Effector memory CD8-positive, alpha-beta T cell (primary cell): ENCODE measurements around the gene SND1.
A peak's percentile ranks its signal among the peaks of the same experiment; 100 is the strongest.

ENCODE experiments used
- ATAC-seq: fragments of 150-1000 bp; cut with Tn5 transposase; replicated peaks from 2 replicates; pipeline ENCODE4 v1.10.0; 2021; ENCODE audit warnings: mild to moderate bottlenecking, moderate library complexity
- DNase-seq, 3 experiments: peaks; one replicate each; pipeline ENCODE4 v3.0.0; 2021
- H3K27ac Mint-ChIP-seq, 2 donors: one replicate each; pipeline ENCODE4 v1.8.0; 2022; ENCODE audit warnings: mild to moderate bottlenecking in 2 of 2, mixed read lengths in 2 of 2, moderate library complexity in 2 of 2
- H3K27me3 Mint-ChIP-seq, 2 donors: one replicate each; pipeline ENCODE4 v1.8.0; 2022; ENCODE audit warnings: mixed read lengths in 2 of 2
- H3K36me3 Mint-ChIP-seq: one replicate; pipeline ENCODE4 v1.8.0; 2022; ENCODE audit warnings: mild to moderate bottlenecking, moderate library complexity, mixed read lengths; ENCODE audit not compliant: insufficient read depth
- H3K4me1 Mint-ChIP-seq, 2 donors: one replicate each; pipeline ENCODE4 v1.8.0; 2022; ENCODE audit warnings: low read depth in 2 of 2, mixed read lengths in 2 of 2
- H3K4me3 Mint-ChIP-seq, 2 donors: one replicate each; pipeline ENCODE4 v1.8.0; 2022; ENCODE audit warnings: mild to moderate bottlenecking in 2 of 2, mixed read lengths in 2 of 2, moderate library complexity in 2 of 2
- H3K9me3 Mint-ChIP-seq, 2 donors: one replicate each; pipeline ENCODE4 v1.8.0; 2022; ENCODE audit warnings: mixed read lengths in 2 of 2

SND1 gene

GRCh38 chr7:128007303-128007680 lies 355.3 kb downstream of the SND1 start:
- Mint-ChIP-seq H3K4me1 (peaks cover 20% of the 10 kb centered on the region in 2 donors), H3K36me3 (peaks cover 10% of the 10 kb centered on the region), H3K9me3 (no peaks in the 10 kb centered on the region), H3K4me3 (no peak overlapping the region), H3K27me3 (no peaks in the 10 kb centered on the region), H3K27ac (no peak overlapping the region)
- ATAC-seq (no peak), DNase-seq (no peak)

GRCh38 chr7:128008141-128008540 lies 356.1 kb downstream of the SND1 start:
- peaks cover 10% of the 10 kb centered on the region for H3K36me3 Mint-ChIP-seq
- no peaks in the 10 kb centered on the region for H3K27me3 Mint-ChIP-seq
- H3K4me1 Mint-ChIP-seq, result peaks cover 14 to 17% of the 10 kb centered on the region in 2 donors
- H3K27ac Mint-ChIP-seq, result no peak overlapping the region
- H3K9me3 Mint-ChIP-seq, result no peaks in the 10 kb centered on the region
- H3K4me3 Mint-ChIP-seq, result no peak overlapping the region
- DNase-seq (no peak), ATAC-seq (no peak)

DNA sequence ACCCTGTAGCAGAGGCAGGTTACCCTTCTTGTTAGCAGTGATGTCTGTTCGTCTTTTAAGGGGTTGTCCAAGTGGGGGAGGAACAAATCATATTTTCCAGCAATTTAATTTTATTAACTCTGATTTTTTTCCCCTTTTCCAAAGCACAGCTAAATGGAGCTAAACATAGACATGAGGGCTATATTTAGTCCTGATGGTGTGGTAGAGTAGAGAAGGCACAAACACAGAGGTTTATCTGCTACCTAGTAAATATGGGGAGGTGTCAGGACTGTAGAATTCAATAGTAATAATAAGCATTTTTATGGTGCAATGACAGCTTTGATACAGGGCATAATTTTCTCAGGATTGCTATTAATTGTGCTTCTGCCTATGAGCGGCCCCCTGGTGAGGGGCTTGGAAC lies 356.8 kb downstream of the SND1 start:
- H3K9me3 Mint-ChIP-seq, result no peaks in the 10 kb centered on the region
- H3K27me3 Mint-ChIP-seq, result no peaks in the 10 kb centered on the region
- H3K27ac Mint-ChIP-seq, result no peak overlapping the region
- peaks cover 10% of the 10 kb centered on the region for H3K36me3 Mint-ChIP-seq
- H3K4me1 Mint-ChIP-seq, result peaks cover 8 to 11% of the 10 kb centered on the region in 2 donors
- H3K4me3 Mint-ChIP-seq, result no peak overlapping the region
- DNase-seq (no peak), ATAC-seq (no peak)

DNA sequence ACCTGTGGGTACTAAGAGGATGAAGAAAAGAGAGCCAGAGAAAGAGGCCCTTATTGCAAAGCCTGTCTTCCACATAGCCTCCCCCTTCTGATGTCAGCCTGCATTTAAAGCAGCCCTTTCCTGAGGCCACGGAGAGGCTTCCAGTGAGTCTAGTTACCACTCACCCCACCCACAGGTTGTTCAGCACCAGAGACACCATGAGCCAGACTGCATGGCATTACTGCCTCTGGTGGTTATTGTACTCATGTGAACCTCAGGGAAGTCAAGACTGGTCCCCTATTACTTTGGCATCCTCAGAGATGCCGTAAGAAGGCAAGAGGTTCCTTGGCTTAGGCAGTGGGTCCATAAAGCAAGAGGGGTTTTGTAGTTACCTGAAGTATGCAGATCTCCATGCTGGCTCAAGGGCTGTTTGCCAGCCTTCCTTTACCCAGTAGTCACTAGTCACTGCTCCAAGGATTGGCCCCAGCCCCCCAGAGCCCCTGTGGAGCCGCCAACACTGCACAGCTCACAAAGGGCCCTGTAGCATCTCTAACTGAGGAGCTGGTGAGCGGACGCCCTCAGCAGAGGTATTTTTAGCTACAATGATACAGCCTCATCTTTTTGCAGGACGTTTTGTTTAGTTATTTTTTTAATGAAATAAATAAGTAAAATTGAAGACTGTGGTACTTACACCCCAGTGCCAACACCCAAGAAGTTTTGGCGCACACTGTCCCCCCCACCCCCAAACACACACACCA lies 358.6 kb downstream of the SND1 start:
- no peak for ATAC-seq
- Mint-ChIP-seq H3K27ac (peak overlapping the region; percentile 24 to 29), H3K9me3 (no peaks in the 10 kb centered on the region), H3K4me3 (no peak overlapping the region), H3K27me3 (no peaks in the 10 kb centered on the region), H3K36me3 (peaks cover 11% of the 10 kb centered on the region), H3K4me1 (peaks cover 4 to 7% of the 10 kb centered on the region in 2 donors)
- no peak for DNase-seq

GRCh38 chr7:128011131-128011661 lies 359.2 kb downstream of the SND1 start:
- Mint-ChIP-seq H3K36me3 (peaks cover 14% of the 10 kb centered on the region), H3K27ac (peak overlapping the region in 1 of 2 donors; percentile 29), H3K4me3 (no peak overlapping the region), H3K4me1 (peaks cover 4 to 7% of the 10 kb centered on the region in 2 donors), H3K27me3 (no peaks in the 10 kb centered on the region), H3K9me3 (no peaks in the 10 kb centered on the region)
- no peak for DNase-seq
- ATAC-seq, result no peak

- Mint-ChIP-seq H3K36me3 (peaks cover 26% of the 10 kb centered on the region), H3K4me1 (peaks cover 4 to 5% of the 10 kb centered on the region in 2 donors), H3K27ac (peak overlapping the region in 1 of 2 donors; percentile 41), H3K27me3 (no peaks in the 10 kb centered on the region), H3K9me3 (no peaks in the 10 kb centered on the region), H3K4me3 (no peak overlapping the region)
- DNase-seq (no peak), ATAC-seq (no peak)
Measured at GRCh38 chr7:128014811-128015210, 362.8 kb downstream of the SND1 start.

- Mint-ChIP-seq H3K36me3 (peaks cover 18% of the 10 kb centered on the region), H3K9me3 (no peaks in the 10 kb centered on the region), H3K4me3 (no peak overlapping the region), H3K27me3 (no peaks in the 10 kb centered on the region), H3K27ac (no peak overlapping the region), H3K4me1 (peaks cover 3 to 11% of the 10 kb centered on the region in 2 donors)
- ATAC-seq (no peak), DNase-seq (no peak)
Measured at GRCh38 chr7:128017460-128017859, 365.5 kb downstream of the SND1 start.

- ATAC-seq (no peak), DNase-seq (no peak)
- Mint-ChIP-seq H3K27ac (no peak overlapping the region), H3K36me3 (peaks cover 18% of the 10 kb centered on the region), H3K9me3 (no peaks in the 10 kb centered on the region), H3K27me3 (no peaks in the 10 kb centered on the region), H3K4me3 (no peak overlapping the region), H3K4me1 (peaks cover 10 to 11% of the 10 kb centered on the region in 2 donors)
Measured at GRCh38 chr7:128017862-128018845, 366.2 kb downstream of the SND1 start.

DNA sequence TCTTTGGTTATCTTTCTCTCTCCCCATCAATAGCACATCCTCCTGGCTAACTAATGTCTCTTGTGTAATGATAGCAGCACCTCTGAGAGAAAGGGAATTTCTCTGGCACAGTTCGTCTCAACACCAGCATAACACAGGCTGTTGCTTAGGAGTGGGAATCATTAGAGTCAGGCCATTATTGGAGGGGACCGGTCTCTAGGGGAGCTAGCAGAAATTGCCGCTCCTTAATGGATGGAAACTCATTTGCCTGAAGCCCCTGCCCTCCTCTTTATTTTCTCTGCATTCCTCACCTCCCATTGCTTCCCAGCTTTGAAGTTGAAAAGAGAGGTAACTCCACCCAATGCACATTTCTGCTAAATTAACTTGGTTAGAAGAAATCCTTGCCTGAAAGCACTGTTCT lies 367.3 kb downstream of the SND1 start:
- no peaks in the 10 kb centered on the region for H3K9me3 Mint-ChIP-seq
- H3K27ac Mint-ChIP-seq, result no peak overlapping the region
- DNase-seq (no peak), ATAC-seq (no peak)
- H3K36me3 Mint-ChIP-seq, result peaks cover 16% of the 10 kb centered on the region
- no peaks in the 10 kb centered on the region for H3K27me3 Mint-ChIP-seq
- no peak overlapping the region for H3K4me3 Mint-ChIP-seq
- H3K4me1 Mint-ChIP-seq, result peaks cover 10 to 13% of the 10 kb centered on the region in 2 donors

- Mint-ChIP-seq H3K9me3 (no peaks in the 10 kb centered on the region), H3K4me1 (peaks cover 10 to 13% of the 10 kb centered on the region in 2 donors), H3K36me3 (peaks cover 15% of the 10 kb centered on the region), H3K27ac (no peak overlapping the region), H3K27me3 (no peaks in the 10 kb centered on the region), H3K4me3 (no peak overlapping the region)
- ATAC-seq (no peak), DNase-seq (no peak)
Measured at GRCh38 chr7:128020159-128020558, 368.2 kb downstream of the SND1 start.

- H3K36me3 Mint-ChIP-seq, result peaks cover 12% of the 10 kb centered on the region
- no peak for ATAC-seq
Measured at GRCh38 chr7:128021366-128021765, 369.4 kb downstream of the SND1 start.

DNA sequence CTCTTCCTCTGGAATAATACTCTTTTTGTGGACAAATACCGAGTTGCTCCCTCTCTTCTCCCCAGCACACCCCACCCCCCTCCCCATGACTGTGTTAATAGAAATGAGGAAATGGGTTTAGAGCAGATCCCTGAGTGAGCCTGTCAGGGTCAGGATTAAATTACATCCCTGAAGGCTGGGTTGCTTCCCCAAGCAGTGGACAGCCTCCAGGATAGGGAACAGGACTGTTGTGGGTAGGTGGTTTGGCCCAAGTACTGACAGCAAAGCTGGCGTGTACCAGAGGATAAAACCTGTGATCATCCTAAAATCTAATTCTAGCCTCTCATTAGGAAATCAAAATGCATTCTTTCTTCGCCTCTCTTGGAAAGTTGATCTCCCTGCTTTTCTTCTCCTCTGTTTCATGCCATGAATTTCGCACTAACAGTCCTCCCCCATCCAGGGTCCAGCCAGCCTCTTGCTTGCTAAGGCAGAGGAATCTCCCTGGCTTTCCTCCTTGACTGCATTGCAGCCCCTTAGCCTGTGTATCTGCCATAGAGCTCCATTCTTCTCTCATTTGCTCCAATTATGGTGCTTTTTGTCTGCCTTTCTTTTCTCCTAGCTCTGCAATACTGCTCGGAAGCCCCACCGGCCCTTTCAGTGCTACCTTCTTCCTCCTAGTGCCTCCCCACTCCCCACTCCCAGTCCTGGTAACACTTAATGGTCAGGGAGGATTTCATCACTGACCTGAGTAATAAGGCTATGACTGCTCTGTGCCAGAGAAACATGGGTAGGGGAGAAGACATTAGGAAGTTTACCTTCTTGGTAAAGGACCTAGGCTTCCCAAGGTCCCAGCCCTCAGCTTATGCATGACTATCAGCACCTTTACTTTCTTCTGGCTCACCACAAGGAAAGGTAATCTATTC lies 370.9 kb downstream of the SND1 start:
- DNase-seq (no peak), ATAC-seq (no peak)
- Mint-ChIP-seq H3K4me3 (no peak overlapping the region), H3K27ac (peak overlapping the region in 1 of 2 donors; percentile 78), H3K9me3 (no peaks in the 10 kb centered on the region), H3K27me3 (no peaks in the 10 kb centered on the region), H3K36me3 (peaks cover 4% of the 10 kb centered on the region), H3K4me1 (peaks cover 15 to 17% of the 10 kb centered on the region in 2 donors)

More at GRCh38 chr7:128021366-128021765, 369.4 kb downstream of the SND1 start:
- peaks cover 10 to 13% of the 10 kb centered on the region in 2 donors for H3K4me1 Mint-ChIP-seq
- H3K9me3 Mint-ChIP-seq, result no peaks in the 10 kb centered on the region
- H3K27ac Mint-ChIP-seq, result no peak overlapping the region
- DNase-seq, result no peak
- no peak overlapping the region for H3K4me3 Mint-ChIP-seq
- H3K27me3 Mint-ChIP-seq, result no peaks in the 10 kb centered on the region

DNA sequence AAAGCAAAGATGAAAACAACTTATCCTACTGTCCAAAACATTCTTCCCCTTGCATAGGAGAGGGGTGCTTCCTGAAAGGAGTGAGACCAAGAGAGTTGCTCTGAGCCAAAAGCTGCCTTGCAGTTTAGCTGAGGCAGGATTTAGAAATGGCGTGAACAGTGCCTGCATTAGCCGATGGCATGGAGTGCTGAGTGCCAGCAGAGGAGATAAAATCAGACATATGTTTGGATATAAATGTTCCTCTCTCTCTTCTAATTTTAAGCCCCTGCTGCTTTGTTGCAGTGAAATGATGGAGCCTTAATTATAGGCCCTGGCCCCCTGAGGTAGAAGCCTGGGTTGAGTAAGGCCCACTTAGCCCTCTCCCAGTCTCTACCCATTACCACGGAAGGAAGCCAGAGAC lies 372.2 kb downstream of the SND1 start:
- Mint-ChIP-seq H3K9me3 (no peaks in the 10 kb centered on the region), H3K4me1 (peaks cover 15 to 22% of the 10 kb centered on the region in 2 donors), H3K27ac (no peak overlapping the region), H3K4me3 (no peak overlapping the region), H3K27me3 (no peaks in the 10 kb centered on the region), H3K36me3 (peaks cover 3% of the 10 kb centered on the region)
- DNase-seq, result no peak
- no peak for ATAC-seq
